Brain pericyte (primary cell): ENCODE measurements around the gene ADAM8.
A peak's percentile ranks its signal among the peaks of the same experiment; 100 is the strongest.

Source experiments
- DNase-seq: peaks from one replicate; pipeline ENCODE4 v3.0.0-alpha.2; 2012; ENCODE audit warnings: low read depth, low spot score

ADAM8 gene

GRCh38 chr10:133308421-133309099, 31.9 kb upstream of the ADAM8 start, which contains the start of the genes TUBGCP2 and ZNF511:
TSS of gene TUBGCP2 (minus strand) at chr10:133308872. CDS start at chr10:133302941, 5,931 bp downstream.
TSS of gene ZNF511 (plus strand) at chr10:133308914. CDS start at chr10:133308944, 30 bp downstream.
- DNase-seq, result peak; percentile 45

DNA sequence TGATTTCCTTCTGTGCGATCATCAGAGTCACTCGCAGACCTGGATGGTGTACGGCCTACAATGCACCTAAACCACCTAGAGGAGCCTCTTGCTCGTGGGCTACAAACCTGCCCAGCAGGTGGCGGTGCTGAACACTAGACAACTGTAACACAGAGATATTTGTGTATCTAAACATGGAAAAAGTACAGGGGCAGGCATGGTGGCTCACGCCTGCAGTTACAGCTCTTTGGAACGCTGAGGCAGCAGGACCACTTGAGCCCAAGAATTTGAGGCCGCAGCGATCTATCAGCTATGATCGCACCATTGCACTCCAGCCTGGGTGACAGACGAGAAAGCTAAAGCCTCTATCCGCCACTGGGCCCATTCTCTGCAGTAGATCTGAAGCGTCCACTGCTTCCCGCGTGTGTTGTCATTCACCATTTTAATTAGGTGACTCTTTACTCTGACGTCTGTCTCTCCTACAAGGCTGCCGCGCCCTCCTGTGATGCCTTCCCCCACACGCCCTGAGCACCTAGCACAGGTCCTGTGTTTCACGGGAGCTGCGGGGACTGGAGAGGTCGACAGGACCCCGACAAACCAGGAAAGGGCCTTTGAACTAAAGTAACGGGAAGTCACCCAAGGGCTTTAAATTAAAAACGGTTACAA, 31.2 kb upstream of the ADAM8 start:
- no peak for DNase-seq

DNA sequence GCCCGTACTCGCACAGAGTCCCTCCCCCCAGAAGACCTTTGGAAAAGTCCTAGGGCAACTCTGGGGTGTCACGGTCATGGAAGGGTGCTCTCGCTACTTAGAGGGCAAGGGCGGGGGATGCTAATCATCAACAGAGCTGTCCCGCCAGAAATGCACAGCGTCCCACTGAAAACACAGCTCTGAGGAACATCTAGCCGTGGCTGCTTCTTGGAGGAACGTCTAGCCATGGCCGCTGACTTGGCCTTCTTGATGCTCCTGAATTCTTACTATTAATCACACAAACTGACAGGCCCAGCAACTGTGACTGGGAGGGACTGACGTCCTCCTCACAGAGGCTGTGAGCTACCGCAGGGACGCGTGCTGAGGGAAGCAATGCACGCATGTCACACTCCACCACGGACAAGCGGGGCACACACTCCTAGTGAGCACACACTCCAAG, 30.3 kb upstream of the ADAM8 start:
- no peak for DNase-seq

- DNase-seq, result no peak
Measured at GRCh38 chr10:133306097-133306476, 29.4 kb upstream of the ADAM8 start.

GRCh38 chr10:133303206-133303605, 26.5 kb upstream of the ADAM8 start:
- no peak for DNase-seq

DNA sequence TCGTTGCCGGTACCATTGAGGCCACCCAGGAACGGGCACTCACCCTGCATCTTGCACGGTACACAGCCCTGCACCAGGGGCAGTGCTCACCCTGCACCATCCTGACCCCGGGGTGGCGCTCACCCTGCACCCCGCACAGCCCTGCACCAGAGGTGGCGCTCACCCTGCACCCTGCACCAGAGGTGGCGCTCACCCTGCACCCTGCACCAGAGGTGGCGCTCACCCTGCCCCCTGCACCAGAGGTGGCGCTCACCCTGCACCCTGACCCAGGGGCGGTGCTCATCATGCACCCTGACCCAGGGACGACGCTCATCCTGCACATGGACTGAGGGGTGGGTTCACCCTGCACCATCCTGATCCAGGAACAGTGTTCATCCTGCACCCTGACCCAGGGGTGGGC, 25.6 kb upstream of the ADAM8 start:
- DNase-seq, result no peak

DNA sequence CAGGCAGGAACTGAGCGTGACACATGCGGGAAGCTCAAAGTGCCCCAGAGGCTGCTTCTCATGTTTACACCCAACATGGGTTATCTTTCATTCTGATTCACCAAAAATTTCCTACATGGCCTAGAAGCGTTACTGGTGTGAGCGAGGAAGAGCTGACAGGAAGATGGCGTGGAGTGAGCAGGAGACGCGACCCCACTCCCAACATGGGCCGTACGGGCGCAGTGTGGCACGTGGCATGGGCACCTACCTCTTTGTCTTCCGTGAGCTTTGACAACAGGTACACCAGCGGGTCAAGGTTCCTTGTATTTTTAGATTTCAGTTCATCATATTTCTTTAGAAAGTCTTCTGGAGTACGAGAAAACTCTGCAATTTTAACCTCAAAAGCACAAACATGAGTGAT, 23.1 kb upstream of the ADAM8 start:
- no peak for DNase-seq

GRCh38 chr10:133299224-133299623, 22.6 kb upstream of the ADAM8 start:
- DNase-seq, result no peak

DNA sequence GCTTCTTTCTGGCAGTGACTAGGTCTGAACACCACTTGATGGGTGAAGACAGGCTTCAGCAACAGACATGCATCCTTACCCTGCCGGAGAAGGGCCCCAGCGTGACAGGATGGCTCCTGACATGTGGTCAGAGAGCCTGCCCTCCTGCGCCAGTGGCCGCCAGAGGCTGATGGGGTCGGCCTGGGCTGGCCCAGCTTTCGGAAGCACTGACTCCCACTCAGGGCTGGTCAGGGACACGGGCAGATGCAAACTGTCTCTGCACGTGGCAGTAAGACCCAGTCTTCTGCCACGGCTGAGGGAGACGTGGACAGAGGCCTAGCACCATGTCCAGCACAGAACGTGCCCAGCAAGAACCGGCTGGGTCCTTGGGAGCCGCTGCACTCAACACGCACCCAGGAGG, 21.8 kb upstream of the ADAM8 start:
- DNase-seq, result no peak

GRCh38 chr10:133297504-133297903, 20.8 kb upstream of the ADAM8 start:
- DNase-seq, result no peak

DNA sequence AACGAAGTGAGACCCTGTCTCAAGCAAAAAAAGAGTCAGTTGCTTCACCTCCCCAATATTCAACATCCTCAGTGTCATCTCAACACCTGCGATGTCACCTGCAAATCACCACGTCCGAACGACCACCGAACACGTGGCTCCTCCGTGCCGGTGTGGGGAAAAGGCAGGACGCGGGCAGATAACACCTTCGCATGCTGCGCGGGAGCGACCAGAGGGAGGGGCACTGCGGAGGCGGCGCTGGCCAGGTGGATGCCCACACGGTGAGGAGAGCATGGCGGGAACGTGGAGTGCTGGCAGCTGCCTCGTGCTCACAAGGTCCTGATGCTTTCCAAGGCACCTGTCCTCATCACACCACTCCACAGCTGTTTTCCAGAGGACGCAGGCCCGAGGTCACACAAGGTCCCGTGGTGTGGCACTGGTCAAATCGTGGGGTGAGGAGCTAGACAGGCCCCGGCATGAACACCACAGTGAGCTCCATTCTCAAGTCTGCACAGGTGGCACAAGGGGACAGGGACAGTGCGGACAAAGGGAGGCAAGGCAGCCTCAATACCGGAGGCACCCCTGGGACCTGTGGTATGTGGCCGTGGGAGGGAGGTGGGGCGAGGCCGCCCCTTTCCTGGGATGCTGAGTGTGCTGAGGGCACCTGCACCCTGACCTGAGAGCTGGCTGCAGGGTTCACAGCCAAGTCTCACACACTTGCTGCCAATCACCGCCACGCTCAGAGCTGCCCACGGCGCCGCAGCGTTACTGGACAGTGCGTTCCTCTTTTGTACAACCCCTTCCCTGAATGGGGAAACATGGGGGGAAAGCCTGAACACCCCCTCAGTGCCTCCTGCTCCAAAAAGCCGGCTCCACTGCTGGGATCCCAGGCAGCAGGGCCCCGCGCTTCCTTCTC, 19.0 kb upstream of the ADAM8 start:
- no peak for DNase-seq

DNA sequence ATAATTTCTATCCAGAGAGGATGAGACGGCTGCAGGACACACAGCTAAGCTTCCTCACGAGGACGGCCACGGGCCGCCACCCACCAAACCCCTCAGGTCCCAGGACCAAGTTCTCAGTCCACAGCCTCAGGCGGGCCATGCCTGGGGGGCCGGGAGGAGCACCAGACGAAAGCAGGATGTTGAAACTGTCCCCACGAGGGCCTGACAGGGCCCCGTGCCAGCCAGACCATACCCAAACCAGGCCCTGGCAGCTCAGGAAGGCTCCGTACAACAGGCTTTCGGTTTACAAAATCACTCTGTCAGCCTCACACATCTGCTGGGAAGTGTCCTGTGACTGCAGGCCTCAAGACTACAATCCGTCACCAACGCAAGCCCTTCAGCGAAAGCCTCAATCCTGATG, 17.5 kb upstream of the ADAM8 start:
- no peak for DNase-seq

DNA sequence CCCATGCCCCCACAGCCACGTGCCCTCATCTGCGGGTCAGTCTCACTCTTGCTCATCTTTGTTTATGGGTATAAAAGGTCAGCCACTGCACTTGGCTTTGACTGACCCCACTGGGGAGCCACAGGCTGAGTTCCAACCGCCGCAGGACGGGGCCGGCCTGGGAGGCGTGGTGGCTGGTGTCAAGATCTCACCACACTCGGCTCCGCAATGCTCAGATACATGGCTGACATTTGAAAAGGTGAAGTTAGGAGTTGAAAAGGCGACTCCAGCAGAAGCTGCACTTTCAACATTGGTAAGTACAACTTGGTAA, 17.1 kb upstream of the ADAM8 start:
- DNase-seq, result no peak

- no peak for DNase-seq
Measured at GRCh38 chr10:133292919-133293809, 16.5 kb upstream of the ADAM8 start.

- DNase-seq, result no peak
Measured at GRCh38 chr10:133289761-133290160, 13.1 kb upstream of the ADAM8 start.

DNA sequence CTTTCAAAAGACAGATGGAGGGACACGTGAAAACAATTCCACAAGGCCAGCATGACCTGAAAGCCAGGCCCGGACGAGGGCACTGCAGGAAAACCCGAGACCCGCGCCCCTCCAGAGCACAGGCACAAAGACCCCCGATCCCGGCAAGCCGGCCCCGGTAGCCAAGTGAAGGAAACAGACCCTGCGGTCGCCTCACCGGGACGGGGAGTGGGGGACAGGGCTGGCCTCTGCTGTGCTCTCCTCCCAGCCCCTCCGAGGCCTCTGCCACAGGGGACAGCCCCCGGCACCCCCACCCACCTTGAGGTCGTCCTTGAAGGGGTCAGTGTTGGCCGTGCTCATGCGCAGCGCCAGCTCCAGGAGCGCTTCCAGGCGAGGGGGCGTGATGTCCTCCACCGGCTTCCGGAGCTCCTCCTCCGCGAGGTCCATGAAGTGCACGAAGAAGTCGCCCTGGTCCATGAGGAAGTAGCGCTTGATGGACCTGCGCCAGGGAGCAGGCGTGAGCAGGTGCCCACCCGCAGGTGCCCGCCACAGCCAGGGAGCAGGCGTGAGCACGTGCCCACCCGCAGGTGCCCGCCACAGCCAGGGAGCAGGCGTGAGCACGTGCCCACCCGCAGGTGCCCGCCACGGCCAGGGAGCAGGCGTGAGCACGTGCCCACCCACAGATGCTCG, 11.3 kb upstream of the ADAM8 start:
- no peak for DNase-seq

- no peak for DNase-seq
Measured at GRCh38 chr10:133286366-133286765, 9.7 kb upstream of the ADAM8 start.

GRCh38 chr10:133285217-133285616, 8.5 kb upstream of the ADAM8 start:
- DNase-seq, result no peak

GRCh38 chr10:133283931-133284330, 7.3 kb upstream of the ADAM8 start:
- DNase-seq, result no peak

DNA sequence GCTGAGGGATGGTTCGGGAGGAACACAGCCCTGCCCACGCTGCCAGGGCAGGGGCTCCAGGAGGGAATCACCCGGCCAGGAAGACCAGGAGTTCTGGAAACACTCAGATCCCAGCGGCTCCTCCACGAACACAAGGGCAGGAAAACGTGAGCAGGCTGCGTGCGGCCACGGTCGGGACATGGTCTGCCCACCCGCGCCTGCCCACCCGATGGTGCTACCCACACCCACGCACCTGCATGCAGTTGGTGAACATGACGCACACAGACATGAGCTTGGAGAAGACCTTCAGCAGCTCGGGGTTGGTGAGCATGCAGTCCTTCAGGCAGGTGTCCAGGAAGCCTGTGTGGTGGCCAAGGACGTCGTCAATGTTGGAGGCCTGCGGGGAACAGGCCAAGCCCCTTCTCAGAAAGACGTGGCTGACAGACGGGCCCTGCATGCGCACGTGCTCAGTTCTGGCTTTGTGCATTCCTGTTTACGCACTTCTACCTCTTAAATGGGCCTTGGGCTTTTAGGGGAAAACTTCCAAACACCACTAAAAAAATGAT, 6.2 kb upstream of the ADAM8 start:
- no peak for DNase-seq
